Upper lobe of left lung (tissue), 4 donors: ENCODE results near the gene LSM10.

Experiments used
- POLR2A ChIP-seq, 4 donors: fragments of 450-650 bp; IDR thresholded peaks; one replicate each; pipeline ENCODE4 v1.5.1; 2016 to 2017; ENCODE audit warnings: antibody characterized with exemption in 4 of 4, mild to moderate bottlenecking in 2 of 4
- TF ChIP-seq, protein P1 (sequence below), 6 experiments: fragments of 450-650 bp in 4 of 6; fragments of 200-600 bp in 2 of 6; sonication (generic) in 2 of 6; IDR thresholded peaks; one replicate each; pipeline ENCODE4 v1.5.1; 2016 to 2019; ENCODE audit warnings: antibody characterized with exemption in 6 of 6

DNA sequence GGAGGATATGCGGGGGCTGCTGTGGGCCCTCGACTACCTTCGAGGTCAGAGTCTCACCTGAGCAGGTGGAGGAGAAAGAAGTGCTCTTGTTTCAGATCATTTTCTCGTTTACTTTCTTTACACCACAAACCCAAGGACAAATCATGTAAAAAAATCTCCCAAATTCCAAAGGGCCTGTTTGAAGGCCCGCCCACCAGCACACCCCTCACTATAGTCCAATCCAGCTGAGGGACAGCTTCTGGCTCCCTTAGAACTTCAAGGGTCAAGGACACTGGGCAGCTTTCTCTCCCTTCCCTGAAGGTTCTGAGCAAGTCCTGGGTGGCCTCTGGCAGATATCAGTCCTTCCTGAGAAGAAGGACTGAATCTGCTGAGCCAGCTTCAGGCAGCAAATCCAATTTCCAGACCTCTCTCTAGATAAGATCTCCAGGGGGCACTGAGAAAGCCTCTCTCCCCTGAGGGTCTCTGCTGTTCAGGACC is 17.5 kb downstream of the LSM10 start:
- no peak for TF ChIP-seq POLR2A (IDR thresholded peaks at IDR 0.05)
- TF ChIP-seq, protein P1, sequence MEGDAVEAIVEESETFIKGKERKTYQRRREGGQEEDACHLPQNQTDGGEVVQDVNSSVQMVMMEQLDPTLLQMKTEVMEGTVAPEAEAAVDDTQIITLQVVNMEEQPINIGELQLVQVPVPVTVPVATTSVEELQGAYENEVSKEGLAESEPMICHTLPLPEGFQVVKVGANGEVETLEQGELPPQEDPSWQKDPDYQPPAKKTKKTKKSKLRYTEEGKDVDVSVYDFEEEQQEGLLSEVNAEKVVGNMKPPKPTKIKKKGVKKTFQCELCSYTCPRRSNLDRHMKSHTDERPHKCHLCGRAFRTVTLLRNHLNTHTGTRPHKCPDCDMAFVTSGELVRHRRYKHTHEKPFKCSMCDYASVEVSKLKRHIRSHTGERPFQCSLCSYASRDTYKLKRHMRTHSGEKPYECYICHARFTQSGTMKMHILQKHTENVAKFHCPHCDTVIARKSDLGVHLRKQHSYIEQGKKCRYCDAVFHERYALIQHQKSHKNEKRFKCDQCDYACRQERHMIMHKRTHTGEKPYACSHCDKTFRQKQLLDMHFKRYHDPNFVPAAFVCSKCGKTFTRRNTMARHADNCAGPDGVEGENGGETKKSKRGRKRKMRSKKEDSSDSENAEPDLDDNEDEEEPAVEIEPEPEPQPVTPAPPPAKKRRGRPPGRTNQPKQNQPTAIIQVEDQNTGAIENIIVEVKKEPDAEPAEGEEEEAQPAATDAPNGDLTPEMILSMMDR (IDR thresholded peaks at IDR 0.05) = no peak
